ENCODE data around the gene PIK3CG.

PIK3CG gene

DNA sequence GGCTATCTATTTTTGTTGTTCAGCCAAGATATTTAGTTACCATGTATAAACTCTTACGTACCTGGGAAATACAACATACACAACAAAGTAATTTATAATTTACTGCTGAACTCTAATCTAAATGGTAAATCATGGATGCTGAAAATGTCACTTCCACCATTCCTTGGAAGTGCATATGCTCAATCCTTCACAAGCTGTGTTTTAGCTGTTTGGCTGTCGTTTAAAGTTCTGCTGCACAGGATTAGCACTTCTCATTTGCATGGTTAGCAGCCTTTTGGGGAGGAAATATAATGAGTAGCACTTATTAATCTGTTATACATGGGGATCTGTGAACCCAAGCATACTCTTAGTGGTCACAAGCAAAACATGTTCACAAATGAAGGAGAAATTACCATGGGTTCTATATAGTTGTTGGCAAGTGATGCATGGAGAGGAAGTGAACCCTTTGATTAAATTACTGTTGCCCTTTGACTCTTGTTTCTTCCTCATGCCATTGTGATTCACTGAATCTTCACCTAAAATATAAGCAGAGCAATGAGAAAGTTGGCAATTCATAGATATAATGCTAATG, 18.5 kb downstream of the PIK3CG start:
- no peak for DNase-seq (ENCODE audit: low spot score)
- in situ Hi-C loops (cut with MboI; ENCODE audit: low sequenced_read_pairs, unreplicated experiment) = no loop called here
- no peak for TF ChIP-seq CTCF (IDR thresholded peaks at IDR 0.05; ENCODE audit: borderline replicate concordance, control extremely low read depth, extremely low read depth, insufficient read depth, missing control alignments)

DNA sequence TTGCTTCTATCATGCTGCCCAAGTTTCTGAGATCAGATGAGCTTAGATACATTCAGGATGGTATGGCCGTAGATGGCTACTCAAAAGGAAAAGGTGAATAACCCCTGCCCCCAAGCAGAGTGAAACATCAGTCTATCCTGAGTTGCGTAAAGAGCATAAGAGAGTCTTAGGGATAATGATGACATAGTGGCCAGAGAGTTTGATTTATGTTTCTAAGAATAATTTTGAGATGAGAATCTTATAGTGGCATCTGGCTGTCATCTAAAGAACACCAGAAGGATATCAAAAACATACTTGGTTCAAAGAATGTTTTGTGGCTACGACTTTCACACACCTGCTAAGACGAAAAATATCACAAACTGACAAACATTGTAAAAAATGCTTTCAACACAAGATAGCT, 20.6 kb downstream of the PIK3CG start:
- no peak for TF ChIP-seq CTCF (IDR thresholded peaks at IDR 0.05; ENCODE audit: borderline replicate concordance, control extremely low read depth, extremely low read depth, insufficient read depth, missing control alignments)
- no peak for DNase-seq (ENCODE audit: low spot score)
- in situ Hi-C loops (cut with MboI; ENCODE audit: low sequenced_read_pairs, unreplicated experiment) = no loop called here

GRCh38 chr7:106887421-106887820, 22.3 kb downstream of the PIK3CG start:
- TF ChIP-seq CTCF (IDR thresholded peaks at IDR 0.05; ENCODE audit: borderline replicate concordance, control extremely low read depth, extremely low read depth, insufficient read depth, missing control alignments) = no peak
- in situ Hi-C loops (cut with MboI; ENCODE audit: low sequenced_read_pairs, unreplicated experiment) = no loop called here
- peak; percentile 43 for DNase-seq (ENCODE audit: low spot score)

- DNase-seq (ENCODE audit: low spot score) = no peak
- TF ChIP-seq CTCF (IDR thresholded peaks at IDR 0.05; ENCODE audit: borderline replicate concordance, control extremely low read depth, extremely low read depth, insufficient read depth, missing control alignments) = no peak
- in situ Hi-C loops (cut with MboI; ENCODE audit: low sequenced_read_pairs, unreplicated experiment) = no loop called here
Measured at GRCh38 chr7:106888204-106888603, 23.1 kb downstream of the PIK3CG start.

DNA sequence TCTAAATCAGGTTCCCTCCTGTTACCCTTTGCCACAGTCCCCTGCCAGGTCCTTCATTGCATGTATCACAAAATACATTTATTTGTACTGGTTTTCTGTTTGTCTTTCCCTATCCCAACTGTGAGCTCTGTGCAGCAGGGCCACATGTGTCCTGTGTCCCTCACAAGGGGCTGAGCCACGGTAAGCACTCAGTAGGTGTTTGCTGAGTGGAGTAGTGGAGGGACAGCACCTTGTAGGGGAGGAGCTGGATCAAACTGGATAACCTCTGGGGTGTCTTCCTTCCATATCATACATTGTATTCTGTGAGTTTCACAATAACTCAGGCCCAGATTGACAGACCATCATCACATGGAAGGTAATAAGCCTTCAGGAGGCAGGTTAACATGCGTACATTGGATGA, 25.9 kb downstream of the PIK3CG start:
- in situ Hi-C loops (cut with MboI; ENCODE audit: low sequenced_read_pairs, unreplicated experiment) = no loop called here
- no peak for DNase-seq (ENCODE audit: low spot score)
- TF ChIP-seq CTCF (IDR thresholded peaks at IDR 0.05; ENCODE audit: borderline replicate concordance, control extremely low read depth, extremely low read depth, insufficient read depth, missing control alignments) = no peak

GRCh38 chr7:106891548-106892410, 26.7 kb downstream of the PIK3CG start:
- in situ Hi-C loops (cut with MboI; ENCODE audit: low sequenced_read_pairs, unreplicated experiment) = no loop called here
- no peak for TF ChIP-seq CTCF (IDR thresholded peaks at IDR 0.05; ENCODE audit: borderline replicate concordance, control extremely low read depth, extremely low read depth, insufficient read depth, missing control alignments)
- no peak for DNase-seq (ENCODE audit: low spot score)

All from GM13976 (cell line).